Measurements from ENCODE around the gene SFT2D3.

The SFT2D3 gene

DNA sequence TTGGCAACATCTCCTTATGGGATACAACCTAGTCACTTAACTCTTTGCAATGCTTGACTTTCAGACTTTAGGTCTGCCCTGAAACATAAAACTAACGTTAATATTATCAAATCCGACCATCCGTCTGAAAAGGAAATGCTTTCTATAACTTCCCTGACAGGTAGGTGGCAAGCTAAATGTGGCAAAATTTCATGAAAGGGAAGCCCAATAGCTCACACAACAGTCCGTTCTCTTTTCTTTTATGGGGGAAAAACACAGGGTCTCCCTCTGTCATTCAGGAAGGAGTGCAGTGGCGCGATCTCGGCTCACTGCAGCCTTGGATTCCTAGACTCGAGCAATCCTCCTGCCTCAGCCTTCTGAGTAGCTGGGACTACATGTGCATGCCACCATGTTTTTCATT is 52.9 kb downstream of the SFT2D3 start:
- no peak for DNase-seq
